ENCODE data around the gene KRT7. TPM values are rescaled to one million over a fixed set of nuclear protein-coding genes. Genes with fewer than 3 reads are reported as not detected.

KRT7 gene
- total RNA-seq, 1 donor from 2014 or later, result not detected

DNA sequence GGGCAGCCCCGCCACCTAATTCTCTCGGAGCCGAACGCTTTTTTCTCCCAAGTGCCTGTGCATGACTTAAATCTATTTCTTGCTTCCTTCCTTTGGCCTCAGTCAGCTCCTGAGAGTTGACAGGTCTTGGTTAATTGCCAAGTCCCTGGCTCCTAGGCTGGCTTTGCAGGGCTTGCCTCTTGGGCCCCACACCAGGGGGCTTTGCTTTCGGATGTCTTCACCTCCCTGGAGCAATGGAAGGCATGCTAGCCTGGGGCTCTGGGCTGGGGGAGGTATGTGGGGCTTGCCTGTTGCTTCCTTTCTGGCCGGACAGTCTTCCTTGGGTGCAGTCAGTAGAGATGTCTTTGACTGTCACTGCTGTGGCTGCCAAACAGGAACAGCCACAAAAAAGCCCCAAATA is 39.1 kb upstream of the KRT7 start:
- DNase-seq (ENCODE audit: low spot score), result no peak
- no peaks in the 10 kb centered on the region for H3K9me3 Mint-ChIP-seq (ENCODE audit: unreplicated experiment)
- no peak overlapping the region for H3K4me3 Mint-ChIP-seq (ENCODE audit: unreplicated experiment)
- no peak overlapping the region for H3K27ac Mint-ChIP-seq (ENCODE audit: unreplicated experiment)
- H3K36me3 Mint-ChIP-seq (ENCODE audit: low read depth, unreplicated experiment), result no peaks in the 10 kb centered on the region
- peaks cover 6% of the 10 kb centered on the region for H3K27me3 Mint-ChIP-seq (ENCODE audit: unreplicated experiment)
- peaks cover 34% of the 10 kb centered on the region for H3K4me1 Mint-ChIP-seq (ENCODE audit: unreplicated experiment)
- TF ChIP-seq, protein P1, sequence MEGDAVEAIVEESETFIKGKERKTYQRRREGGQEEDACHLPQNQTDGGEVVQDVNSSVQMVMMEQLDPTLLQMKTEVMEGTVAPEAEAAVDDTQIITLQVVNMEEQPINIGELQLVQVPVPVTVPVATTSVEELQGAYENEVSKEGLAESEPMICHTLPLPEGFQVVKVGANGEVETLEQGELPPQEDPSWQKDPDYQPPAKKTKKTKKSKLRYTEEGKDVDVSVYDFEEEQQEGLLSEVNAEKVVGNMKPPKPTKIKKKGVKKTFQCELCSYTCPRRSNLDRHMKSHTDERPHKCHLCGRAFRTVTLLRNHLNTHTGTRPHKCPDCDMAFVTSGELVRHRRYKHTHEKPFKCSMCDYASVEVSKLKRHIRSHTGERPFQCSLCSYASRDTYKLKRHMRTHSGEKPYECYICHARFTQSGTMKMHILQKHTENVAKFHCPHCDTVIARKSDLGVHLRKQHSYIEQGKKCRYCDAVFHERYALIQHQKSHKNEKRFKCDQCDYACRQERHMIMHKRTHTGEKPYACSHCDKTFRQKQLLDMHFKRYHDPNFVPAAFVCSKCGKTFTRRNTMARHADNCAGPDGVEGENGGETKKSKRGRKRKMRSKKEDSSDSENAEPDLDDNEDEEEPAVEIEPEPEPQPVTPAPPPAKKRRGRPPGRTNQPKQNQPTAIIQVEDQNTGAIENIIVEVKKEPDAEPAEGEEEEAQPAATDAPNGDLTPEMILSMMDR (IDR thresholded peaks at IDR 0.05; ENCODE audit: unreplicated experiment), result no peak

DNA sequence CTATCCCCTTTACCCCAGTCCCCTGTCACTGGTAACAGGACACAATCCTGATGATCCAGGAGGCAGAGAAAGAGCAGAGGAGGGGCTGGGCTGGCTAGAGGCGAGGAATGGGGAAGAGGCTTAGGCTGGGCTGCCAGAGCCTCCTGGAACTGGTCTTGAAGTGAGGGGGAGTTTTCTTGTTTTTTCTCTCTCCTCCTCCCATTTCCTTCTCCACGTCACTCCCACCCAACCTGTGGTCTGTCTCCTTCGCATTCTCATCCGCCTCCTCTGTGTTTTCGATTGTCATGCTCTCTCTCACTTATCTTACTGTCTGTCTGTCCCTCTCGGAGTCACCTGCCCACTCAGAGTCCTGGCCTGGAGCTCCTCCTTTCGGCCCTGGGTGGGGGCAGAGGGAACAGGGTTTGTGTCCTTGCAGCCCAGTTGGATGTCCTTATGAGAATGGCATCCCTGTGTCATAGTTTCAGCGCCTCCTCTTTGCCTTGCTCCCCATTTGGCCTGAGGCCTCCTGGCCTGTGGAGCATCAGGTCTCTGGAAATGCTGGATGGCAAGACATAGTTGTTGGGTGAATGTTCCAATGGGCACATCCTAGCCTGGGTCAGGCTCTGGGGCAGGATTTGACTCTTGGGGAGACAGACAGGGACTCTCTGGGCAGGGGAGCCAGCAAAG is 37.8 kb upstream of the KRT7 start:
- Mint-ChIP-seq H3K36me3 (ENCODE audit: low read depth, unreplicated experiment) (no peaks in the 10 kb centered on the region), H3K4me1 (ENCODE audit: unreplicated experiment) (peaks cover 39% of the 10 kb centered on the region), H3K9me3 (ENCODE audit: unreplicated experiment) (no peaks in the 10 kb centered on the region), H3K27ac (ENCODE audit: unreplicated experiment) (no peak overlapping the region), H3K27me3 (ENCODE audit: unreplicated experiment) (peaks cover 6% of the 10 kb centered on the region), H3K4me3 (ENCODE audit: unreplicated experiment) (no peak overlapping the region)
- TF ChIP-seq, protein P1 (IDR thresholded peaks at IDR 0.05; ENCODE audit: unreplicated experiment), result no peak
- DNase-seq (ENCODE audit: low spot score), result no peak

DNA sequence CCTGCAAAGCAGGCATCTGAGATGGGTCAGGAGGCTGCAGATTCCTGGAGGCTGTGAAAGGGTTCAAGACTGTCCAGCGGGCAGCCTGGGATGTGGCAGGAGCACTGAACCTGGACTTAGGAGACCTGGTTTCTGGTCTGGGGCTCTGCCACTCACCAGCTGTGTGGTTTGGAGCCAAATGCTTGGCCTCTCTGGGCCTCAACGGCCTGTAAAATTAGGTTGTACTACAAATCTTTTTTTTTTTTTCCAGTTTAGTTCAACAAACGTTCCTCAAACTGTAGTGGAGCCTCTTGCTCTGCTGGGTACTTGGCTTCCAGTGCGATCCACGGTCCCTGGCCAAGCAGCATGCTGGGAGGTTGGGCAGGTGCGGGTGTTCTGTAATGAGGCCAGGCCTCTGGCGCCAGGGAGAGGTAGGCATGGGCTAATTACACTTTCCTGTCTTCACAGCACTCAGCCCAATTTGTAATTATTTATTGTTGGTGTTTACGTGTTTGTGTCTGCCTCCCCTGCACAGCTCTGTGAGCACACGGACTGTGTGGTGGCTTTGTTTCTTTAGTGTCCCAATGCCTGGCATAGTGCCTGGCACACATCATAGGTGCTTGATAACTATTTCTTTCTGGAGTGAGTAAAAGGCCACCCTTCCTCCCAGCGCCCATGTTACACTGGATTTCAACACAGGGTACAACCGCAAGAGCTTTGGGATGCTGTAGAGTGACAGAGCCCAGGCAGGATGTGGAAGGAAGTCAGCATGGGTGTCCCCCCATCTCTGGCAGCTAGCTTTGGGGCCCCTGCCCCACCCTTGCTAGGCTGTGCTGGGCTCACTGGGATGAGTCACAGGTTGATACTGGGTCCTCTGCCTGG is 35.4 kb upstream of the KRT7 start:
- no peak for DNase-seq (ENCODE audit: low spot score)
- H3K4me1 Mint-ChIP-seq (ENCODE audit: unreplicated experiment), result peaks cover 47% of the 10 kb centered on the region
- H3K27me3 Mint-ChIP-seq (ENCODE audit: unreplicated experiment), result peaks cover 8% of the 10 kb centered on the region
- H3K9me3 Mint-ChIP-seq (ENCODE audit: unreplicated experiment), result no peaks in the 10 kb centered on the region
- H3K27ac Mint-ChIP-seq (ENCODE audit: unreplicated experiment), result no peak overlapping the region
- H3K36me3 Mint-ChIP-seq (ENCODE audit: low read depth, unreplicated experiment), result peaks cover 4% of the 10 kb centered on the region
- TF ChIP-seq, protein P1 (IDR thresholded peaks at IDR 0.05; ENCODE audit: unreplicated experiment), result no peak
- no peak overlapping the region for H3K4me3 Mint-ChIP-seq (ENCODE audit: unreplicated experiment)

DNA sequence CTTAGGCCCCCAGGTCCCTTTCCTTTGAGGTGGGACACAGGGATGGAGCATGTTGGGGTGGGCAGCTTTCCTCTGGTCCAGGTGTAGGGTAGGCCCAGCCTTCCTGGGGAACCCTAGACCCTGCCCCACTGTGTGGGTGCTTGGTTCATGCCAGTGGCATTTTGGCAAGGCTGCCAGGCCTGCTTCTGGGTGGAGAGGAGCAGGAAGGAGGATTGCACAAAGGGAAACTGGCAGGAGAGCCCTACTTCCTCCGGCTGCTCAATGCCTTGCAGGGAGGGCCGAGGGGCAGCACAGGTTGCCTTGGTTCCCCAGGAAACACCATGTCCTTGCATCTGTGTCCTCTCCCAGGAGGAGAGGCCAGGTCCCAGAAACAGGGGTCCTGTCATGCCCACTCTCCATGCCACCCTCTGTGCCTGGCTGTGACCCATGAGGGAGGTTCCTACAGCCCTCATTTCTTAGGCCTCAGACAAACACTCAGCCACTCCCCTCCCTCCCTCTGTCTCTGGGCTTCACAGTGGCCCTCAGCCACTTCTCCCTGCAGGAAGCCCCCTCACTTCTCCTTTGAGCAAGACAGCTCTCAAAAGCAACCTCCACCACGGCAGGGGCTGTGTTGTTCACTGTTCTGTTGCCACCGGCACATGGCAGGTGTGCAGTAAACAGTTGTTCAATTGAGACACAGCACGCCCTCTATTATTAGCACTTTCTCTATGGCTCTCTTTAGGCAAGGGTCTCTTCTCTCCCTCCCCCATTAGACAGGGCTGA is 34.4 kb upstream of the KRT7 start:
- Mint-ChIP-seq H3K4me3 (ENCODE audit: unreplicated experiment) (no peak overlapping the region), H3K4me1 (ENCODE audit: unreplicated experiment) (peaks cover 50% of the 10 kb centered on the region), H3K9me3 (ENCODE audit: unreplicated experiment) (no peaks in the 10 kb centered on the region), H3K27ac (ENCODE audit: unreplicated experiment) (peak overlapping the region; percentile 76), H3K27me3 (ENCODE audit: unreplicated experiment) (peaks cover 12% of the 10 kb centered on the region), H3K36me3 (ENCODE audit: low read depth, unreplicated experiment) (peaks cover 4% of the 10 kb centered on the region)
- no peak for DNase-seq (ENCODE audit: low spot score)
- TF ChIP-seq, protein P1 (IDR thresholded peaks at IDR 0.05; ENCODE audit: unreplicated experiment), result no peak

Measured in endothelial cell (in vitro differentiated cells).